ENCODE measurements around the gene HNRNPH1. TPM values are rescaled to one million over a fixed set of nuclear protein-coding genes. Genes with fewer than 3 reads are reported as not detected.

The HNRNPH1 gene
- total and polyA plus RNA-seq, 2 of the 13 experiments (the other 11 are each of a cell fraction or from before 2014, with no cell fraction given): 382 to 1,064 TPM

- TF ChIP-seq HMGA1 (CRISPR knock-in tag; conservative IDR thresholded peaks at IDR 0.05): no peak
- TF ChIP-seq MXD4 (CRISPR knock-in tag; IDR thresholded peaks at IDR 0.05): peak; percentile 58; the same call in 1 of the 2 replicates
- TF ChIP-seq PHB2 (IDR thresholded peaks at IDR 0.05; ENCODE audit: partially characterized antibody): no peak
- TF ChIP-seq ZNF331 (CRISPR knock-in tag; IDR thresholded peaks at IDR 0.05): peak; percentile 51; the same call in 1 of the 2 replicates
- TF ChIP-seq ZKSCAN1 (IDR thresholded peaks at IDR 0.05; ENCODE audit: low read length): peak; percentile 63; the same call in 1 of the 2 replicates
- TF ChIP-seq TFE3 (CRISPR knock-in tag; IDR thresholded peaks at IDR 0.05): peak; percentile 30; the same call in 1 of the 2 replicates
- no peak for TF ChIP-seq SIX1 (CRISPR knock-in tag; IDR thresholded peaks at IDR 0.05; ENCODE audit: borderline replicate concordance)
- peak; percentile 60; the same call in 1 of the 2 replicates for TF ChIP-seq MAZ (IDR thresholded peaks at IDR 0.05; ENCODE audit: borderline replicate concordance, low read depth, low read length)
- 0 out of 2 replicates have a peak, but pooled peaks have one; percentile 54 for TF ChIP-seq MAZ (CRISPR knock-in tag; IDR thresholded peaks at IDR 0.05; ENCODE audit: low read depth)
- TF ChIP-seq RBFOX2 (IDR thresholded peaks at IDR 0.05; ENCODE audit: low read depth, low read length): peak; percentile 100
- TF ChIP-seq MED13 (CRISPR knock-in tag; IDR thresholded peaks at IDR 0.05): peak; percentile 74; the same call in 1 of the 2 replicates
- no peak for TF ChIP-seq ZNF382 (CRISPR knock-in tag; IDR thresholded peaks at IDR 0.05; ENCODE audit: borderline replicate concordance)
- peak; percentile 80; the same call in 1 of the 2 replicates for TF ChIP-seq ZNF333 (CRISPR knock-in tag; IDR thresholded peaks at IDR 0.05; ENCODE audit: borderline replicate concordance)
- no peak; the same call in 1 of the 2 replicates for TF ChIP-seq SNAI1 (CRISPR knock-in tag; IDR thresholded peaks at IDR 0.05; ENCODE audit: borderline replicate concordance)
- peak; percentile 42; the same call in 1 of the 2 replicates for TF ChIP-seq HIC2 (CRISPR knock-in tag; IDR thresholded peaks at IDR 0.05; ENCODE audit: low read depth)
- TF ChIP-seq SNAPC4 (CRISPR knock-in tag; IDR thresholded peaks at IDR 0.05): peak; percentile 71
- TF ChIP-seq NRL (CRISPR knock-in tag; IDR thresholded peaks at IDR 0.05; ENCODE audit: borderline replicate concordance): peak; percentile 73; the same call in 1 of the 2 replicates
- TF ChIP-seq ZNF577 (CRISPR knock-in tag; IDR thresholded peaks at IDR 0.05; ENCODE audit: borderline replicate concordance, low read depth): no peak
Measured at GRCh38 chr5:179623003-179623905, at the start of gene HNRNPH1 (continued).

Measured in HepG2 (cell line).